Adrenal gland (tissue), 5 donors: ENCODE results near the gene REL.

Experiments used
- POLR2A ChIP-seq, 2 donors: fragments of 450-650 bp; IDR thresholded peaks; one replicate each; pipeline ENCODE4 v1.6.1; 2017; ENCODE audit warnings: antibody characterized with exemption in 2 of 2, mild to moderate bottlenecking in 2 of 2, moderate library complexity in 1 of 2
- TF ChIP-seq, protein P1 (sequence below), 6 experiments: fragments of 450-650 bp in 4 of 6; fragments of 200-600 bp in 2 of 6; sonication (generic) in 1 of 6; IDR thresholded peaks; 1 replicate in 5 of 6; 2 replicates in 1 of 6; pipeline versions ENCODE4 v1.5.1 to v1.8.0; 2016 to 2021; ENCODE audit warnings: antibody characterized with exemption in 6 of 6, mild to moderate bottlenecking in 2 of 6, moderate library complexity in 1 of 6
- donor health status: DM: no; HTN: no; CAD: no.

DNA sequence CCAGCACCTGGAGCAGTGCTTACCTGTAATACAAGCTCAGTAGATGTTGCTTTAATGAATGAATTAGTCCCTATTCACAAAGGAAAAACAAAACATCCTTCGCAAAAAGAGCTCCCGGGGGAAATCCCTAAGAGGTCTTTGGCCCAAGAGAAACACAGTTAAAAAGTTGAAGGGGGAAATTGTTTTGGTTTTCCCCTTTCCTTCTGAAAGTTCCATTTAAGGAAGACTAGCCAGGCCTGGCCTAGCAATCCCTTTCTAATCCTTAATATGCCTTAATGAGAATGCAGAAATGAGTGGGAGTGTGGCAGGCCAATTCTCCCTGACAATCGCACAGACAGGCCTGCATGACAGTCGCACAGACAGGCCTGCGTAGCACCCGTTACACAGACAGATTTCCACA is 33.5 kb upstream of the REL start:
- TF ChIP-seq, protein P1, sequence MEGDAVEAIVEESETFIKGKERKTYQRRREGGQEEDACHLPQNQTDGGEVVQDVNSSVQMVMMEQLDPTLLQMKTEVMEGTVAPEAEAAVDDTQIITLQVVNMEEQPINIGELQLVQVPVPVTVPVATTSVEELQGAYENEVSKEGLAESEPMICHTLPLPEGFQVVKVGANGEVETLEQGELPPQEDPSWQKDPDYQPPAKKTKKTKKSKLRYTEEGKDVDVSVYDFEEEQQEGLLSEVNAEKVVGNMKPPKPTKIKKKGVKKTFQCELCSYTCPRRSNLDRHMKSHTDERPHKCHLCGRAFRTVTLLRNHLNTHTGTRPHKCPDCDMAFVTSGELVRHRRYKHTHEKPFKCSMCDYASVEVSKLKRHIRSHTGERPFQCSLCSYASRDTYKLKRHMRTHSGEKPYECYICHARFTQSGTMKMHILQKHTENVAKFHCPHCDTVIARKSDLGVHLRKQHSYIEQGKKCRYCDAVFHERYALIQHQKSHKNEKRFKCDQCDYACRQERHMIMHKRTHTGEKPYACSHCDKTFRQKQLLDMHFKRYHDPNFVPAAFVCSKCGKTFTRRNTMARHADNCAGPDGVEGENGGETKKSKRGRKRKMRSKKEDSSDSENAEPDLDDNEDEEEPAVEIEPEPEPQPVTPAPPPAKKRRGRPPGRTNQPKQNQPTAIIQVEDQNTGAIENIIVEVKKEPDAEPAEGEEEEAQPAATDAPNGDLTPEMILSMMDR (IDR thresholded peaks at IDR 0.05), result no peak
- TF ChIP-seq POLR2A (IDR thresholded peaks at IDR 0.05), result no peak
